Hypothalamus (tissue), 51 donors: Measurements from ENCODE around the gene FRMPD4.
"Not testable (repeated sequence)": the region's sequence is repeated elsewhere in the genome, so short reads cannot be mapped to it uniquely, and the experiment has no call there.

ENCODE experiments used
- DNase-seq, 51 donors: peaks; one replicate each; lab custom pipeline; 2025; lab: John Stamatoyannopoulos, UW

Gene FRMPD4

GRCh38 chrX:12494400-12495138, 356.3 kb downstream of the FRMPD4 start:
- DNase-seq = no peak

GRCh38 chrX:12496343-12496742, 358.1 kb downstream of the FRMPD4 start:
- no peak for DNase-seq

GRCh38 chrX:12497832-12498591, 359.7 kb downstream of the FRMPD4 start:
- DNase-seq = peak in 2 of 51 donors; percentile 0 to 2

GRCh38 chrX:12505127-12505526, 366.9 kb downstream of the FRMPD4 start:
- DNase-seq = no peak

GRCh38 chrX:12515384-12515783, 377.1 kb downstream of the FRMPD4 start:
- DNase-seq = not testable (repeated sequence)

GRCh38 chrX:12526306-12526705, 388.0 kb downstream of the FRMPD4 start:
- no peak for DNase-seq

GRCh38 chrX:12538096-12538495, 399.8 kb downstream of the FRMPD4 start:
- DNase-seq = not testable (repeated sequence)

- DNase-seq = not testable (repeated sequence)
Measured at GRCh38 chrX:12542251-12542650, 404.0 kb downstream of the FRMPD4 start.

- DNase-seq = no peak
Measured at GRCh38 chrX:12548341-12548740, 410.1 kb downstream of the FRMPD4 start.

GRCh38 chrX:12548746-12549145, 410.5 kb downstream of the FRMPD4 start:
- DNase-seq = no peak

- DNase-seq = no peak
Measured at GRCh38 chrX:12554206-12554605, 415.9 kb downstream of the FRMPD4 start.

GRCh38 chrX:12563121-12563520, 424.8 kb downstream of the FRMPD4 start:
- DNase-seq = no peak

- no peak for DNase-seq
Measured at GRCh38 chrX:12564221-12564620, 425.9 kb downstream of the FRMPD4 start.

GRCh38 chrX:12567857-12568256, 429.6 kb downstream of the FRMPD4 start:
- peak in 1 of 51 donors; percentile 0 for DNase-seq

- no peak for DNase-seq
Measured at GRCh38 chrX:12570859-12571501, 432.7 kb downstream of the FRMPD4 start.

GRCh38 chrX:12579311-12579710, 441.0 kb downstream of the FRMPD4 start:
- DNase-seq = no peak

GRCh38 chrX:12580548-12580947, 442.3 kb downstream of the FRMPD4 start:
- no peak for DNase-seq

GRCh38 chrX:12581546-12581945, 443.3 kb downstream of the FRMPD4 start:
- DNase-seq = no peak

- DNase-seq = no peak
Measured at GRCh38 chrX:12582649-12583048, 444.4 kb downstream of the FRMPD4 start.

- DNase-seq = no peak
Measured at GRCh38 chrX:12583543-12583942, 445.3 kb downstream of the FRMPD4 start.

- DNase-seq = no peak
Measured at GRCh38 chrX:12595720-12596119, 457.4 kb downstream of the FRMPD4 start.

- no peak for DNase-seq
Measured at GRCh38 chrX:12610079-12610478, 471.8 kb downstream of the FRMPD4 start.
